NCI-H2196 treated with DMSO at 0.1 percent for 48 hours (cell line): Measurements from ENCODE around the gene USP6NL.

Source experiments
- DNase-seq: peaks from one replicate; lab custom pipeline; 2025; ENCODE audit not compliant: unreplicated experiment; lab: John Stamatoyannopoulos, UW

The USP6NL gene

GRCh38 chr10:11594589-11595394 is 16.7 kb downstream of the USP6NL start:
- no peak for DNase-seq

DNA sequence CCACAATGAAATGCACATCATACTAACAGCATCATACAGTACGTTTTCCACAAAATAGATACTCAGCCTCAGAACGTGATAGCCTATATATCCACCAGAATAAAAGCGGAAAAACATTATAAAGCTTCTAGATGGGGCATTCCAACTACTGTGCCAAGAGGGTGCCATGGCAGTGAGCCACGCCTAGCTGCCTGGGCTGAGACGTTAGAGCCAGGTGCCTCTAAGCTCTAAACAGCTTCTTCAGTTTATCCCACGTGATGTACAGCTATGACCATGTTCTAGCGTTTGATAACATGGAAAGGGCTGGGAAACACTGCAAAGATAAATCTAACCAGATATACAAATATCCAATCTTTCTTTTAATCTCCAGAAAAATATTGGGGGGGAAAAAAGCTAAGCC is 17.8 kb downstream of the USP6NL start:
- DNase-seq, result no peak

- DNase-seq, result no peak
Measured at GRCh38 chr10:11589738-11590137, 21.7 kb downstream of the USP6NL start.

GRCh38 chr10:11588873-11589574 is 22.4 kb downstream of the USP6NL start:
- DNase-seq, result no peak

DNA sequence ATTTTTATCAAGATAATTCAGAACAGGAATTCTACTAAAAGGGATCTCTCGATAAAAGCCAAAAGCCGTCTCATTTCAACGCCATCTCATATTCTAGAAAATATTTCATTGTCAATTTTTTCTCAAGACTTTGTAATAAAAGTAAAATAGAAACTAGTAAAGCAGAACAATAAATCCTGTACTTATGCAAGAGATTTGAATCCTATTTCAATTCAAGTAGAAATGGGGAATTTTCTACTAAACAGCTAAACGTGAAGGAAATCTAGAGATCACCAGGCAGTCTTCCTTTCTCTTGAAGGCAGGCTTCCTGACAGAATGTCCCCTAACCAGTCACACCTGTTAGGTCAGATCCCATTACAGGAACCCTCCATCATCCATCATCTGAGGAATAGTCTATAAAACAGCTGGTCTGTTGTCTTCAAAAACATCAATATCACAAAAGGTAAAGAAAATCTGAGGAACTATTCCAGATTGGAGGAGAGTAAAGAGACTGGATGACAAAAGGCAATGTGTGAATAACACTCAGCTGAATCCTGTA is 23.7 kb downstream of the USP6NL start:
- no peak for DNase-seq

DNA sequence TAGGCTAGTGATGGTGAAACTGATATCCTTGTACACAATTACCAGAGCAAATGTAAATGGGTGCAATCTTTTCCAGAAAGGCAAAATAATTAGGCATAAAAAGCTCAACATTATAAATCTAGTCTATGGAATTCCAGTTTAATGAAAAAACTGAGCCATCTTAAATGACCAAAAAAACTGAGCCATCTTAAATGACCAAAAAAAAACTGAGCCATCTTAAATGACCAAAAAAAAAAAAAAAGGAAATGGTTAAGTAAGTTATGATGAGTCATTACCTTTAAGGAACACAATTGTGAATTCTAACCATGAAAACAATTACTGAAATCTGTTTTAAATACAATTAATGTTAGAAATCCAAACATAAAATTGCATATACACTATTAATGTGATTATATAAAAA is 25.3 kb downstream of the USP6NL start:
- DNase-seq, result no peak

- no peak for DNase-seq
Measured at GRCh38 chr10:11581213-11581612, 30.2 kb downstream of the USP6NL start.

DNA sequence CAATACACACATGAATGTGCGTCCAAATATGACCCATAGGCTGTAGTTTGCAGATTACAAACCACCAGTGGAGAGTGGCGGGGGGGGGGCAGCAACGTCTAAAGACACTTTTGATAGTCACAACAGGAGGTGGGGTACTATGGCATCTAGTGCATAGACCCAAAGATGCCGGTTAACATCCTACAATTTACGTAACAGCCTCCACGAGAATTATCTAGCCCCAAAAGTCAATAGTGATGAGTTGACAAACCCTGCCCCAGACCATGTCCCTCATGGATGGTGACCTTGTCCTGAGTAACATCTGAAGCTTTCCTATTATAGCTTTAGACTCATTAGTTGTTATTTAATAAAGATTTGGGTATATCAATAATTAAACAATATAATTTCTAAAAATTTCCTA is 31.6 kb downstream of the USP6NL start:
- DNase-seq, result no peak

DNA sequence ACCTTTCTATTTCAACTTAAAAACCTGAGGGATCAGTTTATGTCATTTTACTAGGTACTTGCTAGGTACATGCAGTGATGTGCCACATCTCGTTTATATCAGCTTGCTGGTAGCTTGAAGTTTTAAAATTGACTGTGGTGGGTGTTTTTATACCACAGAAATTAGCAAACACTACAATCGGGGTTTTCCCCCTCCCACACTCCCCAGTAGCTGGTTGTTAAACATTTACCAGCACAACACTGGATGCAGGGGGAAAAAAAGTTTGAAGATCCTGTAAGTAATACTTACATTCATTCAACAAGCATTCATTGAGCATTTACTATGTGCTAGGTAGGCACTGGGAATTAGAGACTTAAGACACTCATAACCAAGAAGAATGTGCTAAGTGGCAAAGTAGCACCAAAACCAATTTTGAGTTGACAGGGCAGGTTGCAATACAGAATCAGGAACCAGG is 32.6 kb downstream of the USP6NL start:
- DNase-seq, result no peak

GRCh38 chr10:11576092-11576809 is 35.2 kb downstream of the USP6NL start:
- DNase-seq, result no peak

- no peak for DNase-seq
Measured at GRCh38 chr10:11573497-11573896, 38.0 kb downstream of the USP6NL start.

- no peak for DNase-seq
Measured at GRCh38 chr10:11570751-11571150, 40.7 kb downstream of the USP6NL start.

DNA sequence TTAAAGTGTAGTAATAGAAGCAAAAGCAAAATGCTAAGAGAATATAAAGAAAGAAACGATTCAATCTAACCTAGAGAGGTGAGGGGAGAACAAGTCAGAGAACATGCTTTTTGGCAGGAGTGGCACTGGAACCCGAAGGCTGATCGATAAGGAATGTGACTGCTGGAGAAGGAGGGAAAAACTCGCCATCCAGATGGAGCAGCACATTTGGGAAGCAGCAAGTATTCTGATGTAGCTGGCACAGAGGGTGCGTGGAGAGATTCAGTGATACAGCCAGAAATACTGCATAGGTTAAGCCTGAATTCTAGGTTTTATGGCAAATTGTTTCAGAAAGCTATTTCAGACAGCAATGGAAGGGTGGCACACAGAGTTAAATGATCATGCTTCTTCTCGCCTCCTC is 42.0 kb downstream of the USP6NL start:
- DNase-seq, result no peak

DNA sequence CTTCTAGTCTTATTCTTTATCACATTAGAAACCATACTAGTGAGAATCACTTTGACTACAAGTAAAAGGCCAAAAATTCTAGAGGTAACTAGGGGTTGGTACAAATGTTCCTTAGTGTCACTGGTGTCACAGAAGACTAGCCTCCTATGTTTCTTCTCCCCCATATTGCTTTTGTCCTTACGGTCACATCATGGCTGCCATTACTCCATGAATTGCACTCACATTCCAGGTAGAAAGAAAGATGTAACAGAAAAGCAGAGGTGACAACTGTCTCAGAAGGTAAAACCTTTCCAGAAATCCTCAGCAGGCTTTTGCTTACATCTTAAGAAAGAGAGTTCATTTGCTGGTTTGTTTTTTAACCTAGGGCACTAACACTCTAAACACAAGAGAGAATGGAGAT is 42.9 kb downstream of the USP6NL start:
- DNase-seq, result no peak

DNA sequence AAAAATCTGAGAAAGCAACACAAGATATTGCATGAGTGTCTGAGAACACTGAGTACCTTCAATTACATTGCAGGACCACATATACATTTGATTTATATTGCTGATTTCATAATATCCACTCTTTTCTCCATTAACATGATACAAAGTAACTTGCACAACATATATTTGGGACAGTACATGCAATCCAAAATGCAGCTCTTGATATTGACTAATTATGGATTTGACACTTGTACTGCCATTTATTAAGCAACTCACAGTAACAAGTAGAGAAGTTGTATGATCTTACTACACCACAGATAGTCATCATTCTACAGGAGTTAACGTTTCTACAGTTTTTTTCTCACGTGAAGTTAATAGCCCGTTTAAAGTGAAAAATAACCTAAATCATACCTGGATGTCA is 46.7 kb downstream of the USP6NL start:
- no peak for DNase-seq

- DNase-seq, result no peak
Measured at GRCh38 chr10:11563936-11564335, 47.5 kb downstream of the USP6NL start.

- no peak for DNase-seq
Measured at GRCh38 chr10:11562888-11563287, 48.6 kb downstream of the USP6NL start.

DNA sequence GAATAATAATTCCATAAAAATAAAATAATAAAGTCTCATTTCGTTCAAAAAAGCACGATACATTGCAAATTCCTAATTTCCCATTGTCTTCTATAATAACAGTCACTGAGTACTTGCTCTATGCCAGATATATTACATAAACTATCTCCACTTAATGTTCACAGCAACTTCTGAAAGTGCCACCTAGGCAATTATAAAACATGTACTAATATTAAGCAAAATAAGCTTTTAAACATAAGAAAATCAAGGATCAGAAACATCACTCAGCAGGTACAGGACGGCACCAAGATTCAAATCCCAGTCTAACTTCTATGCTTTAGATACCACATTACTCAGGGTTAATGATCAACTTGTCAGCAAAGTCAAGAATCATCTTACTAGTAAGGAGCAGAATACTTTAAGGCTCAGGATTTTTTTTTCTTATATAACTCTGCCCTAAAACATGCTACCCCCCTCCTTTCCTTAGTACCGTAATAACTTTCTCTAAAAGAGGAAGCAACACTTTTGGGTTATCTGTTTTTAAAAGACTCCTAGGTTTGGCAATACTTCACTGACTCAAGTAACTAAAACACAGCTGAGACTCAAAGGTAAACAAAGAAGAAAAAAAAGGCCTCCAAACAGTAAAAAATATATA is 51.3 kb downstream of the USP6NL start:
- DNase-seq, result no peak

- no peak for DNase-seq
Measured at GRCh38 chr10:11557967-11558366, 53.5 kb downstream of the USP6NL start.

GRCh38 chr10:11557513-11557912 is 53.9 kb downstream of the USP6NL start:
- DNase-seq, result no peak

- no peak for DNase-seq
Measured at GRCh38 chr10:11555556-11555955, 55.9 kb downstream of the USP6NL start.
